Measurements from ENCODE around the gene HSPA1B. TPM values are rescaled to one million over a fixed set of nuclear protein-coding genes. Genes with fewer than 3 reads are reported as not detected.

The HSPA1B gene
- polyA plus RNA-seq, 1 of the 3 experiments (the other 2 are of a cell fraction): 96.3 TPM

- peaks cover 21 to 63% of the 10 kb centered on the region in 2 experiments for H3K36me3 ChIP-seq (replicated peaks in 1 of 2; ENCODE audit: control insufficient read depth in 1 of 2, insufficient read depth in 2 of 2, low read length in 1 of 2)
- no peak overlapping the region for H3K4me3 ChIP-seq (ENCODE audit: low read depth in 2 of 2, low read length in 1 of 2)
- WGBS (ENCODE audit: low lambda C conversion rate): 96% methylated on average over 11 of the region's 15 CpGs
- no peak for TF ChIP-seq TEAD4 (IDR thresholded peaks at IDR 0.05; ENCODE audit: borderline replicate concordance, insufficient read depth)
- TF ChIP-seq TAF1 (IDR thresholded peaks at IDR 0.05; ENCODE audit: borderline replicate concordance, low read depth, low read length): no peak
- no peak for TF ChIP-seq YY1 (IDR thresholded peaks at IDR 0.05; ENCODE audit: low read depth)
- TF ChIP-seq POLR2AphosphoS5 (IDR thresholded peaks at IDR 0.05; ENCODE audit: low read depth, low read length): no peak
- no peak for TF ChIP-seq MXI1 (IDR thresholded peaks at IDR 0.05; ENCODE audit: low read depth, low read length)
- no peak for TF ChIP-seq RFX5 (IDR thresholded peaks at IDR 0.05; ENCODE audit: low read length)
- no peak for TF ChIP-seq TCF12 (IDR thresholded peaks at IDR 0.05)
- no peak for TF ChIP-seq RXRA (IDR thresholded peaks at IDR 0.05; ENCODE audit: borderline replicate concordance, low read depth)
- TF ChIP-seq JUND (IDR thresholded peaks at IDR 0.05): no peak
- TF ChIP-seq MEF2A (IDR thresholded peaks at IDR 0.05; ENCODE audit: borderline replicate concordance, low read depth): no peak
- TF ChIP-seq SMC3 (IDR thresholded peaks at IDR 0.05; ENCODE audit: low read depth, low read length): no peak
- TF ChIP-seq FOXM1 (IDR thresholded peaks at IDR 0.05; ENCODE audit: low read depth): no peak
- no peak for TF ChIP-seq USF2 (IDR thresholded peaks at IDR 0.05; ENCODE audit: borderline replicate concordance, low read depth, low read length)
- TF ChIP-seq RAD21 (IDR thresholded peaks at IDR 0.05; ENCODE audit: low read length): no peak
- no peak for TF ChIP-seq NFIC (IDR thresholded peaks at IDR 0.05; ENCODE audit: borderline replicate concordance)
- no peak for TF ChIP-seq MAX (IDR thresholded peaks at IDR 0.05; ENCODE audit: low read depth)
- H3K27ac ChIP-seq (ENCODE audit: low read depth in 2 of 2, low read length in 1 of 2): no peak overlapping the region
- H3K9me3 ChIP-seq: no peaks in the 10 kb centered on the region
- no peaks in the 10 kb centered on the region for H3K9me2 ChIP-seq
- no peaks in the 10 kb centered on the region for H3K27me3 ChIP-seq (ENCODE audit: insufficient read depth)
- 0 out of 2 replicates have a peak, but pooled peaks cover 4% of the 10 kb centered on the region for H3K79me2 ChIP-seq (ENCODE audit: insufficient read depth)
- H3K4me1 ChIP-seq (ENCODE audit: control insufficient read depth in 1 of 2, insufficient read depth in 2 of 2, low read depth in 1 of 2, low read length in 1 of 2): no peaks in the 10 kb centered on the region
- no peaks in the 10 kb centered on the region for H4K20me1 ChIP-seq (ENCODE audit: insufficient read depth)
- DNase-seq: peak; percentile 3
- POLR2A ChIA-PET: no interaction called here
- peaks cover 5% of the 10 kb centered on the region for H3F3A ChIP-seq (replicated peaks; ENCODE audit: insufficient read depth)
- CTCF ChIA-PET: interaction anchor here (0.7 to 3.2 kb wide), 6 partner anchors 7 to 18 kb away, joined by 3 to 8 read pairs (median 4); partner anchors contain the start of gene VWA7
- no peak overlapping the region for H3K4me2 ChIP-seq
- H2AFZ ChIP-seq (ENCODE audit: low read depth): no peak overlapping the region
- H3K9ac ChIP-seq: no peak overlapping the region
Measured at GRCh38 chr6:31784098-31784925, 43.2 kb upstream of the HSPA1B start.

GRCh38 chr6:31785475-31785874 is 42.1 kb upstream of the HSPA1B start:
- Histone ChIP-seq H4K20me1 (ENCODE audit: insufficient read depth) (no peaks in the 10 kb centered on the region), H3K79me2 (ENCODE audit: insufficient read depth) (peaks cover 9% of the 10 kb centered on the region), H3K4me2 (no peak overlapping the region), H3K27me3 (ENCODE audit: insufficient read depth) (no peaks in the 10 kb centered on the region), H3K36me3 (replicated peaks in 1 of 2; ENCODE audit: control insufficient read depth in 1 of 2, insufficient read depth in 2 of 2, low read length in 1 of 2) (peaks cover 28 to 56% of the 10 kb centered on the region in 2 experiments), H3K9ac (no peak overlapping the region), H2AFZ (ENCODE audit: low read depth) (no peak overlapping the region), H3K4me3 (ENCODE audit: low read depth in 2 of 2, low read length in 1 of 2) (no peak overlapping the region), H3K9me3 (no peaks in the 10 kb centered on the region), H3K9me2 (no peaks in the 10 kb centered on the region), H3K4me1 (ENCODE audit: control insufficient read depth in 1 of 2, insufficient read depth in 2 of 2, low read depth in 1 of 2, low read length in 1 of 2) (no peaks in the 10 kb centered on the region), H3F3A (replicated peaks; ENCODE audit: insufficient read depth) (peaks cover 7% of the 10 kb centered on the region), H3K27ac (ENCODE audit: low read depth in 2 of 2, low read length in 1 of 2) (no peak overlapping the region)
- no peak for DNase-seq
- ChIA-PET POLR2A (no interaction called here), CTCF (interaction anchor here (2.0 to 3.2 kb wide), 3 partner anchors 8 to 15 kb away, joined by 7 to 8 read pairs (median 7); partner anchors contain the start of genes VARS1 and VWA7)
- WGBS (ENCODE audit: low lambda C conversion rate): 95% methylated on average over 10 of the region's 11 CpGs
- TF ChIP-seq ELF1 (IDR thresholded peaks at IDR 0.05): no peak
- TF ChIP-seq SIN3A (IDR thresholded peaks at IDR 0.05; ENCODE audit: borderline replicate concordance, low read depth, low read length): no peak
- TF ChIP-seq PBX3 (IDR thresholded peaks at IDR 0.05): no peak
- TF ChIP-seq CHD2 (IDR thresholded peaks at IDR 0.05; ENCODE audit: low read length, partially characterized antibody): no peak
- TF ChIP-seq NFIC (IDR thresholded peaks at IDR 0.05; ENCODE audit: borderline replicate concordance): no peak
- TF ChIP-seq NRF1 (IDR thresholded peaks at IDR 0.05; ENCODE audit: low read depth, low read length): no peak
- no peak for TF ChIP-seq RCOR1 (IDR thresholded peaks at IDR 0.05; ENCODE audit: low read length)
- TF ChIP-seq RXRA (IDR thresholded peaks at IDR 0.05; ENCODE audit: borderline replicate concordance, low read depth): no peak
